ENCODE results near the gene CNTNAP2.

CNTNAP2 gene

GRCh38 chr7:148242294-148242821 is 2125.8 kb downstream of the CNTNAP2 start:
- peak; percentile 48 for DNase-seq

DNA sequence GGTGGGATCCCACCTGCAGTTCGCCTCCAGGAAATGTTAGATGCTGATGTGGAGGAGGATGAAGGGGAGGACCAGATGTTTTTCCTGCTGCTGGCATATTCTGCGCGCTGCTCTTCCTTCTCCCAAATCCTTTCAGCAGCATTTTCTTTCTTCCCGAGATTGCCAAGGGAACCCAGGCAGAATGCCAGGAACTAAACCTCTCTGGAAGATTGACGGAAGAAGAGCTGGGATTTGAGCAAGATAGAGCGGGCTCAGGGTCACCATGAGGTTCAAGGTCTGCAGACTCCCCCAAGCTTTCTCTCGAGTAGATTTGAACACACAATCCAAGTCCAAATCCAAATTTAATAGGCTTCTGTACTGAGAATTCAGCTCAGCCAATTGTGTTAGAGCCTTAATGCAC is 2128.8 kb downstream of the CNTNAP2 start:
- DNase-seq: no peak

DNA sequence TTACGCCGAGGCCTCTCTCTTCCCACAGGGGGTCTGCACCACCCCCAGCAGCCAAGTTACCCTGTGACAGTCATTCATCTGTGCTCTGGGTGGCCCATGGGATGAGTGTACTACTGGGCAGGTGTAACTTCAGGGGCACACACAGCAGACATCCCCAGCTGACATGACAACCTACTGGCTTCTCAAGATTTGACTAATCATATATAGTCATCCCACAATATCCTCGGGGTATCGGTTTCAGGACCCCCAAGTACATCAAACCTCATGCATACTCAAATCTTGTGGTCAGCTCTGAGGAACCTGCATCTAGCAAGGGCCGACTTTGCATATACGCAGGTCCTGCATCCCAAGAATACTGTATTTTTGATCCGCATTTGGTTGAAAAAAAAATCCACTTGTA is 2137.0 kb downstream of the CNTNAP2 start:
- DNase-seq: no peak

DNA sequence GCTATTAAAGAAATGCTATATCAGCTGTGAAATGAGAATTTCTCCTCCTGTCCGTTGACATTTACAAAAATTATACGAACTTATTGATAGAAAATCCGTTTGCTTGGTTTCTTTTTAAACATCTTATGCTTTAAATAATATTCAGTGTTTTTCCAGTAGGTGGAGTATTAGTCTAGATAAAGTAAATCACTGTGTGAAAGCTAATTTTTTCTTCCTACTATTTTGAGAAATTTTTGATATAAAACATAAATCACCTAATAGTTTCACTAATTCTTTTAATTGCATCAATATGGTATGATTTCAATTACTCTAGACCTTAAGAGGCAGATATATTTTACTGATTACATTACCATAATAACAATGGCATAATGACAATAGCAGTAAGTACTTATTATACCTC is 2138.7 kb downstream of the CNTNAP2 start:
- DNase-seq: no peak

GRCh38 chr7:148256433-148256832 is 2139.8 kb downstream of the CNTNAP2 start:
- DNase-seq: no peak

- DNase-seq: no peak
These were observed 2144.0 kb downstream of the CNTNAP2 start for GRCh38 chr7:148260599-148260998.

DNA sequence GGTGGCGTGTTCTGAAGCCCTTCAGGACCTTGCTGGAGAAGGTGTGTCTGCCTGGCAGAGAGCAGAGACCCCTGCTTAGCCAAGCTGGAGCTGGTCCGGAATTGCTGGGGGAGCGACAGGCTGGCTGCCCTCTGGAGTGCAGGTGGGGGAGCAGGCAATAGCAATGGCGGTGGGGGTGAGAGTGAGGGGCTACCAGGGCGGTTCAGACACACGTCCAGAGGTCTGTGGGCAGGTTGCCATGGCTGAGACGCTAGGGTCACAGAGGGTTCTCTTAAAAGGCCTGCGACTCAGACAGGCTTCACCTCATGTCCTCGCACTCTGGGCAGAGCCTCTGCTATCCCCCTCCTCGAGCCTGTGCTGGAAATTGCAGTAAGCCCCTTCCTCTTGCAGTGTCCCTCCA is 2144.9 kb downstream of the CNTNAP2 start:
- DNase-seq: no peak

DNA sequence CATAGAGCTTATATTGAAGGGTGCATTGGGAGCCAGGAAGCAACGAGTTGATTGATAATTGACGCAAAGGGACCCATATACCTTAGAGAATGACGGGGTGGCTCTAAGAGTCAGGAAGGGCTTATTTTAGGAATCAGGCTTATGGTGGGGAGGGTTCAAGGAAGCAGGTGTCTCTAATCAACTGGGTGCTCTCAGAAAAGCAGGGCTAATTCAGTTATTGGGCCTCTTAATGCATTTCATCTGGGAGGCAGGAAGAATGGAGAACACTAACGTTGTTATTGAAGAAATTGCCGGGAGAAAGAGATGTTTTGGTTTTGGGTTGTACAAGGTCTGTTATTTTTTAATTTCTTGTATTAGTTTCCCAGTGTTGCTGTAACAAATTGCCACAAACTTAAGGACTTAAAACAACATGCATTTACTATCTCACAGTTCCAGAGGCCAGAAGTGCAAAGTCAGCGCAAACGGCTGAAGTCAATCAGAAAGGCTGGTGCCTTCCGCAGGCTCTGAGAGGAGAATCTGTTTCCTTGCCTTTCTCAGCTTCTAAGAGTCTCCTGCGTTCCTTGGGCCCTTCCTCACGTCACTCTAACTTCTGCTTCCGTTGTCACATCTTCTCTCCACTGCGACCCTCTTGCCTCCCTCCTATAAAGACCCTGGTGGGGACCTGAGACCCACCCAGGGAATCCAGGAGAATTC is 2145.5 kb downstream of the CNTNAP2 start:
- DNase-seq: no peak

GRCh38 chr7:148262721-148263229 is 2146.2 kb downstream of the CNTNAP2 start:
- DNase-seq: peak; percentile 54

GRCh38 chr7:148264933-148265557 is 2148.4 kb downstream of the CNTNAP2 start:
- DNase-seq: peak; percentile 30

DNA sequence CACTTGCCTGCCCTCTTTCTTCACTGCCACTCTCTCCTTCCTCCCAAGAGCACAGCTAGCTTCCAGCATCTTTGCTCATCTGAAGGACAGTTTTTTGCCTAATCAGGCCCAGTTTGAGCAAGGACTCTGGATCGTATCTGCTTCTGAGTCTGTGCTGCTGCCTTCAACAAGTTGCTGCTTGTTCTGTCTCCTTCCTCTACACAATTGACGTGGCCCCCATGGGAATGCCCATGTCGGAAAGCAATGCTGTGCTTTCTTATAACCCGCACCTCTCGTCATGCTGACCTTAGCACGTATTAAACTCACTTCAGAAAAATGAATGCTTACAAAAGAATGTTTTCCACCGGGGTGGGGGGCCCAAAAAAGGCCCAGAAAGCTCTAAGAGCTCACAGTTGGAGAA is 2149.3 kb downstream of the CNTNAP2 start:
- DNase-seq: no peak

- no peak for DNase-seq
These were observed 2150.2 kb downstream of the CNTNAP2 start for GRCh38 chr7:148266795-148267194.

- no peak for DNase-seq
These were observed 2154.0 kb downstream of the CNTNAP2 start for GRCh38 chr7:148270576-148270975.

- no peak for DNase-seq
These were observed 2157.5 kb downstream of the CNTNAP2 start for GRCh38 chr7:148274118-148274517.

GRCh38 chr7:148275359-148275890 is 2158.8 kb downstream of the CNTNAP2 start:
- DNase-seq: no peak

GRCh38 chr7:148276314-148277041 is 2159.9 kb downstream of the CNTNAP2 start:
- DNase-seq: no peak

DNA sequence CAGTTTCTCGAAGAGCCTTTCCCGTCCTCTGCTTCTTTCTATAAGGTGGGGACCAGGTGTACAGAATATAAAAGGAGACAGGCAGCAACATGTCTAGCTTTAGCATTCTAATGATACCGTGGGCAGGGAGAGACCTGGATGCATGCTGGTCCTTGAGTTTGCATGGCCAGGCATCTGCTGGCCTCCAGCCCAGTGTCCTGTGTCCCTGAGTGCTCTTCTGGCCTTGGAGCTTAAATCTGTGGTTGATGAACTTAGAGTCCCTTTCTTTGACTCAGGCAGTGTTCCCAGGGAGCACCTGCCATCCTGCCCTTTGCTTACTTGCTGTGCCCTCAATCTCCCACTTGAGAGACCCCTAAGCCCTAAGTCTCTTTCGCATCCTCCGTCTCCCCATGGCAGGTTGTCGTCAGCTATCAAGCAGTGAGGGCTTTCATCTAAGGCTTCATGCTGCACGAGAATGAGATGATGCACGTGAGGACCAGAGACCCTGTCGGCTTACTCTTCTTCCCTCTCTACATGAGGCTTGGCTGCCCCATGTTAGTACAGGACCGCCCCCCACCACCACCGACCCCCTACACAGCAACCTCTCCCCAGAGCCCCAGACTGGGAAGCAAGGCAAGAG is 2160.6 kb downstream of the CNTNAP2 start:
- no peak for DNase-seq

GRCh38 chr7:148286150-148286549 is 2169.5 kb downstream of the CNTNAP2 start:
- peak; percentile 28 for DNase-seq

GRCh38 chr7:148287538-148287937 is 2170.9 kb downstream of the CNTNAP2 start:
- DNase-seq: no peak

- no peak for DNase-seq
These were observed 2172.1 kb downstream of the CNTNAP2 start for GRCh38 chr7:148288592-148289151.

DNA sequence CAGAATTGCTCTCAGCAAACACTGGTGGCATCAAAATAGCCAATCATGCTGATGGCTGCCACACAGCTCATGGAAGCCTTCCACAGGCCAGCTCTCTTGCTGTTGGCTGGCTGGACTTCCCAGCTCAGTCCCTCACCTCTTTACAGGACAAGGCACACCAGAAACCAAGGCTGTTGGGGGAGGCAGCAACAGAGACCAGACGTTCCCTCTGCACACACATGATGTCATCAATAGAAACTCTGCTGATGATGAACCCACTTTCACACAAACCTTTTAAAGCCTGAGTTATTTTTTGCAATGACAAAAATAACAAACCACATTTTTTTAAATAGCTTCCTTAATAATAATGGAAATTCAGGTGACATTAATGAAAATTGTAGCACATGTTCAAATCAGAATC is 2173.0 kb downstream of the CNTNAP2 start:
- DNase-seq: no peak

DNA sequence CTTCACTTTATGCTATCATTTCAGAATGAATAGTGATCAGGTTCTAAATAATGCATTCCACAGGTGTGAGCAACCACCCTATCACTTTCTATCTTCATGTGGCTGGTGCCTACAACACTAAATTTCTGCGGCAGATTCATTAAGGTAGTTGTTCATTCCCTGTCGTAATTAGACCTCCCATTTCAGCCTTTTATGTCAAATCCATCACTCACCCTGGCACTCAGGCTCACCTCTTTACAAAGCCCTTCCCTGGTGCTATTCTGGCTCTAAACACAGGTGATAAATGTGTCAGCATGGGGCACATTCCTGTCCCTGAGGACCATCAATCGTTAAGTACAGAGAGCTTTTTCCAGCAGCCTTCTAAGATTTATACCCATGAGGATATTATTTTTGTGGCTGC is 2173.9 kb downstream of the CNTNAP2 start:
- DNase-seq: no peak

Data from fibroblast of skin of scalp (primary cell).